HG02642 (cell line): Measurements from ENCODE around the gene ADAMTS12.
A peak's percentile ranks its signal among the peaks of the same experiment; 100 is the strongest.

Experiments used
- ATAC-seq: cut with Tn5 transposase; IDR thresholded peaks from one replicate; pipeline ENCODE4 v1.9.1; 2021; ENCODE audit warnings: mild to moderate bottlenecking; ENCODE audit not compliant: unreplicated experiment, poor library complexity

ADAMTS12 gene

GRCh38 chr5:33684496-33685159, 207.2 kb downstream of the ADAMTS12 start:
- ATAC-seq, result no peak

GRCh38 chr5:33679791-33680190, 212.0 kb downstream of the ADAMTS12 start:
- ATAC-seq, result no peak

GRCh38 chr5:33675958-33676464, 215.8 kb downstream of the ADAMTS12 start:
- ATAC-seq, result peak; percentile 74

- no peak for ATAC-seq
Measured at GRCh38 chr5:33671700-33672291, 220.0 kb downstream of the ADAMTS12 start.

GRCh38 chr5:33662722-33663427, 228.9 kb downstream of the ADAMTS12 start:
- no peak for ATAC-seq

- no peak for ATAC-seq
Measured at GRCh38 chr5:33659526-33660169, 232.1 kb downstream of the ADAMTS12 start.

- no peak for ATAC-seq
Measured at GRCh38 chr5:33657804-33658440, 233.9 kb downstream of the ADAMTS12 start.

- no peak for ATAC-seq
Measured at GRCh38 chr5:33657176-33657575, 234.6 kb downstream of the ADAMTS12 start.

- no peak for ATAC-seq
Measured at GRCh38 chr5:33650911-33651310, 240.9 kb downstream of the ADAMTS12 start.

GRCh38 chr5:33649549-33650482, 242.0 kb downstream of the ADAMTS12 start:
- no peak for ATAC-seq

GRCh38 chr5:33641744-33642505, 249.9 kb downstream of the ADAMTS12 start:
- no peak for ATAC-seq

- no peak for ATAC-seq
Measured at GRCh38 chr5:33639474-33639873, 252.3 kb downstream of the ADAMTS12 start.

GRCh38 chr5:33637011-33637410, 254.8 kb downstream of the ADAMTS12 start:
- ATAC-seq, result no peak

GRCh38 chr5:33635582-33635981, 256.2 kb downstream of the ADAMTS12 start:
- no peak for ATAC-seq

GRCh38 chr5:33633699-33634098, 258.1 kb downstream of the ADAMTS12 start:
- ATAC-seq, result no peak

GRCh38 chr5:33631786-33632185, 260.0 kb downstream of the ADAMTS12 start:
- ATAC-seq, result peak; percentile 63

GRCh38 chr5:33631139-33631538, 260.7 kb downstream of the ADAMTS12 start:
- no peak for ATAC-seq

GRCh38 chr5:33629999-33630398, 261.8 kb downstream of the ADAMTS12 start:
- no peak for ATAC-seq

GRCh38 chr5:33628796-33629195, 263.0 kb downstream of the ADAMTS12 start:
- ATAC-seq, result no peak
